Prostate gland (tissue), 2 donors: Measurements from ENCODE around the gene MYOZ1.

ENCODE experiments used
- POLR2A ChIP-seq: fragments of 450-650 bp; IDR thresholded peaks from one replicate; pipeline ENCODE4 v1.6.1; 2016; ENCODE audit warnings: antibody characterized with exemption, mild to moderate bottlenecking
- POLR2AphosphoS5 ChIP-seq: sonication (generic); formaldehyde crosslinking; IDR thresholded peaks from one replicate; pipeline ENCODE4 v1.6.1; 2017; ENCODE audit warnings: antibody characterized with exemption
- TF ChIP-seq, protein P1 (sequence below), 4 experiments: fragments of 200-600 bp in 2 of 4; fragments of 450-650 bp in 2 of 4; sonication (generic) in 2 of 4; IDR thresholded peaks; 1 replicate in 3 of 4; 2 replicates in 1 of 4; pipeline ENCODE4 v1.5.1; 2016 to 2019; ENCODE audit warnings: antibody characterized with exemption in 4 of 4, mild to moderate bottlenecking in 2 of 4, moderate library complexity in 2 of 4

DNA sequence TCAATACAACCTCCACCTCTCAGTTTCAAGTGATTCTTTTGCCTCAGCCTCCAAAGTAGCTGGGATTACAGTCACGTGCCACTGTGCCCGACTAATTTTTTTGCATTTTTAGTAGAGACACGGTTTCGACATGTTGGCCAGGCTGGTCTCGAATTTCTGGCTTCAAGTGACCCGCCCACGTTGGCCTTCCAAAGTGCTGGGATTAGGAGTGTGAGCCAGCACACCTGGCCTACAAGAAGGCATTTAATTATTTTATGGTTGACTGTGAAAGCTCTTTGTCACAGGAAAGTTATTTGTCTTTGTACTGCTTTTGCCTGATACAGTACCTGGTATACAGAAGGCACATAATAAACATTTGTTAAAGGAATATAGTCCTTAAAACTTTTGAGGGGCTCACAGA lies 12.9 kb downstream of the MYOZ1 start:
- TF ChIP-seq, protein P1, sequence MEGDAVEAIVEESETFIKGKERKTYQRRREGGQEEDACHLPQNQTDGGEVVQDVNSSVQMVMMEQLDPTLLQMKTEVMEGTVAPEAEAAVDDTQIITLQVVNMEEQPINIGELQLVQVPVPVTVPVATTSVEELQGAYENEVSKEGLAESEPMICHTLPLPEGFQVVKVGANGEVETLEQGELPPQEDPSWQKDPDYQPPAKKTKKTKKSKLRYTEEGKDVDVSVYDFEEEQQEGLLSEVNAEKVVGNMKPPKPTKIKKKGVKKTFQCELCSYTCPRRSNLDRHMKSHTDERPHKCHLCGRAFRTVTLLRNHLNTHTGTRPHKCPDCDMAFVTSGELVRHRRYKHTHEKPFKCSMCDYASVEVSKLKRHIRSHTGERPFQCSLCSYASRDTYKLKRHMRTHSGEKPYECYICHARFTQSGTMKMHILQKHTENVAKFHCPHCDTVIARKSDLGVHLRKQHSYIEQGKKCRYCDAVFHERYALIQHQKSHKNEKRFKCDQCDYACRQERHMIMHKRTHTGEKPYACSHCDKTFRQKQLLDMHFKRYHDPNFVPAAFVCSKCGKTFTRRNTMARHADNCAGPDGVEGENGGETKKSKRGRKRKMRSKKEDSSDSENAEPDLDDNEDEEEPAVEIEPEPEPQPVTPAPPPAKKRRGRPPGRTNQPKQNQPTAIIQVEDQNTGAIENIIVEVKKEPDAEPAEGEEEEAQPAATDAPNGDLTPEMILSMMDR (IDR thresholded peaks at IDR 0.05), result no peak
- no peak for TF ChIP-seq POLR2AphosphoS5
- TF ChIP-seq POLR2A, result no peak
